Measurements from ENCODE around the gene GRID2. TPM values are rescaled to one million over a fixed set of nuclear protein-coding genes. Genes with fewer than 3 reads are reported as not detected.

GRID2 gene
- total and polyA plus RNA-seq, 2 of the 13 experiments (the other 11 are each of a cell fraction or from before 2014, with no cell fraction given): not detected

DNA sequence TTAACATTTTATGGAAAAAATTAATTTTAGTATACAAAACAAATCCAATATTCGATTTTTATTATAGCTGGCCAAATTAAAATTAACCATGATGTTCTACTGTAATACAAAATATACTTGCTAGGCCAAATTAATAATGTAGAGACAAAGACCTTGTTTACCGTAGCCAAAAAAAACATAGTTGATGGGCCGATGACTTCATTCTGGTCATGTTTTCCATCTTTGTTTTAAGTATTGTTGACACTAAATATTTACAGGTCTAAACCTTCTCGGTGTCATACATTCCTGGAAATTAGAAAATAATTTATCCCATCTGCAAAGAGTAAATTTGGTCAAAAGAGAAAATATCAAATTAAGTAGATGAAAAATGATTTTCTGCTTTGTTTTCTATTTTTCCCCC, 698.5 kb downstream of the GRID2 start:
- in situ Hi-C loops (cut with HindIII; ENCODE audit: extremely low pct_ligation_motif_present, low pct_unique_long_range_greater_than_20kb) (no loop called here), intact Hi-C loops (cut with micrococcal nuclease; ENCODE audit: unreplicated experiment) (no loop called here)
- H4K20me1 ChIP-seq (ENCODE audit: insufficient read depth, low read length): no peaks in the 10 kb centered on the region
- ChIA-PET CTCF (ENCODE audit: low intra/inter-chr PET ratio, low total read pairs) (no interaction called here), POLR2A (no interaction called here)
- no peak overlapping the region for H3K9ac ChIP-seq (ENCODE audit: insufficient read depth, low read depth, low read length)
- H3K4me2 ChIP-seq (ENCODE audit: low read depth, low read length): no peak overlapping the region
- no peaks in the 10 kb centered on the region for H3K4me1 ChIP-seq (ENCODE audit: insufficient read depth, low read length)
- H3K4me3 ChIP-seq (replicated peaks in 1 of 3; ENCODE audit: insufficient read depth in 1 of 3, low read depth in 2 of 3, low read length in 3 of 3): no peak overlapping the region
- BruUV-seq (replicated peaks): no TSS peak
- DNase-seq (ENCODE audit: low spot score) (no peak), FAIRE-seq (no peak), ATAC-seq (no peak)
- no peak overlapping the region for H3K27ac ChIP-seq (ENCODE audit: extremely low read length, insufficient read depth, low read length)
- H3K27me3 ChIP-seq (ENCODE audit: control insufficient read depth in 1 of 2, insufficient read depth in 2 of 2, low read length in 2 of 2): no peaks in the 10 kb centered on the region
- 22% methylated on average over 4 of the region's 4 CpGs for WGBS (ENCODE audit: low lambda C conversion rate)
- no peaks in the 10 kb centered on the region for H3K36me3 ChIP-seq (replicated peaks in 1 of 2; ENCODE audit: control insufficient read depth in 1 of 2, insufficient read depth in 2 of 2, low read length in 2 of 2)
- no peak for TF ChIP-seq ZBTB46 (CRISPR knock-in tag; IDR thresholded peaks at IDR 0.05; ENCODE audit: borderline replicate concordance)
- no peaks in the 10 kb centered on the region for H3K9me3 ChIP-seq (ENCODE audit: low read length)
- no peak overlapping the region for H2AFZ ChIP-seq (ENCODE audit: low read length)
- H3K79me2 ChIP-seq (ENCODE audit: insufficient read depth, low read length): no peaks in the 10 kb centered on the region

DNA sequence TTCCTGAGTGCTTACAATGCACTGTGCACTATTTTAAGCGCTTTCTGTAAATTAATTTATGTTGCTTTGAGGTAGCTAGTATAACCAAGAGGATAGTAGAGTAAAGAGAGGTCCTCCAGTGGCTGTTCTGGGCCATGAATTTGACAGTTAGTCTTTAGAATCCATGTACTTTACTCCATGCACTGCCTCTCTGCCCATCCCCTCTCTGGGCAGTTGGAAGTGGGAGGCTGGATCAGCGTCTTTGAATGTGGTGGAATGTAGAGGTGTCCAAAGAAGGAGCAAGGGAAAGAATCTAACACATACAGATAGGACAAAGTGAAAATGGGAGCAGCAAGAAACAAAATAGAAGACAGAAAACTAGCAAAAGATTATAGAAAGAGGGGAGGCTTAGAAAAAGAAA, 712.6 kb downstream of the GRID2 start:
- 3% methylated on average over 2 of the region's 2 CpGs for WGBS (ENCODE audit: low lambda C conversion rate)
- Histone ChIP-seq H3K4me1 (ENCODE audit: insufficient read depth, low read length) (no peaks in the 10 kb centered on the region), H3K9me3 (ENCODE audit: low read length) (no peaks in the 10 kb centered on the region), H3K36me3 (replicated peaks in 1 of 2; ENCODE audit: control insufficient read depth in 1 of 2, insufficient read depth in 2 of 2, low read length in 2 of 2) (no peaks in the 10 kb centered on the region), H2AFZ (ENCODE audit: low read length) (no peak overlapping the region), H3K4me3 (replicated peaks in 1 of 3; ENCODE audit: insufficient read depth in 1 of 3, low read depth in 2 of 3, low read length in 3 of 3) (no peak overlapping the region), H3K27me3 (ENCODE audit: control insufficient read depth in 1 of 2, insufficient read depth in 2 of 2, low read length in 2 of 2) (no peaks in the 10 kb centered on the region; a peak in 1 of 5 replicates), H3K79me2 (ENCODE audit: insufficient read depth, low read length) (no peaks in the 10 kb centered on the region), H3K4me2 (ENCODE audit: low read depth, low read length) (no peak overlapping the region), H4K20me1 (ENCODE audit: insufficient read depth, low read length) (no peaks in the 10 kb centered on the region), H3K9ac (ENCODE audit: insufficient read depth, low read depth, low read length) (no peak overlapping the region), H3K27ac (ENCODE audit: extremely low read length, insufficient read depth, low read length) (no peak overlapping the region)
- ChIA-PET CTCF (ENCODE audit: low intra/inter-chr PET ratio, low total read pairs) (no interaction called here), POLR2A (no interaction called here)
- intact Hi-C loops (cut with micrococcal nuclease; ENCODE audit: unreplicated experiment): no loop called here
- no peak for DNase-seq (ENCODE audit: low spot score)
- no peak for FAIRE-seq
- no TSS peak for BruUV-seq (replicated peaks)
- TF ChIP-seq KDM3A (CRISPR knock-in tag; IDR thresholded peaks at IDR 0.05; ENCODE audit: low read depth) (no peak), ZNF607 (CRISPR knock-in tag; IDR thresholded peaks at IDR 0.05; ENCODE audit: borderline replicate concordance) (no peak), ZSCAN25 (CRISPR knock-in tag; IDR thresholded peaks at IDR 0.05) (no peak), ZC3H4 (CRISPR knock-in tag; IDR thresholded peaks at IDR 0.05; ENCODE audit: borderline replicate concordance) (no peak), ETV6 (CRISPR knock-in tag; conservative IDR thresholded peaks at IDR 0.05) (no peak), ZNF441 (CRISPR knock-in tag; IDR thresholded peaks at IDR 0.05; ENCODE audit: borderline replicate concordance) (no peak), SP140L (CRISPR knock-in tag; IDR thresholded peaks at IDR 0.05; ENCODE audit: borderline replicate concordance) (no peak), SSRP1 (CRISPR knock-in tag; IDR thresholded peaks at IDR 0.05) (no peak)
- TF ChIP-seq, protein P1, sequence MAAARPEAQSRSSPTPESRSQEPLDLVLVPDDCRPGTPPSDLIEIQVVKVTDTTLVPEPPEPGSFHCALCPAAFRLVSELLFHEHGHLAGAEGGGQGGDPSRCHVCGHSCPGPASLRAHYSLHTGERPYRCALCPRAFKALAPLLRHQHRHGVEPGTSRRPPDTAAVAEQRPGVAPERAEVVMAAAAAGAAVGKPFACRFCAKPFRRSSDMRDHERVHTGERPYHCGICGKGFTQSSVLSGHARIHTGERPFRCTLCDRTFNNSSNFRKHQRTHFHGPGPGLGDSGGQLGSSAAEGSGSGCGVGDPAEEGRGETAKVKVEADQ (CRISPR knock-in tag; IDR thresholded peaks at IDR 0.05; ENCODE audit: borderline replicate concordance): no peak
- in situ Hi-C loops (cut with HindIII; ENCODE audit: extremely low pct_ligation_motif_present, low pct_unique_long_range_greater_than_20kb): no loop called here
- ATAC-seq: no peak

Measured in HepG2 (cell line).